ENCODE results near the gene CFAP47.
"Not testable (repeated sequence)": the region's sequence is repeated elsewhere in the genome, so short reads cannot be mapped to it uniquely, and the experiment has no call there.

CFAP47 gene

DNA sequence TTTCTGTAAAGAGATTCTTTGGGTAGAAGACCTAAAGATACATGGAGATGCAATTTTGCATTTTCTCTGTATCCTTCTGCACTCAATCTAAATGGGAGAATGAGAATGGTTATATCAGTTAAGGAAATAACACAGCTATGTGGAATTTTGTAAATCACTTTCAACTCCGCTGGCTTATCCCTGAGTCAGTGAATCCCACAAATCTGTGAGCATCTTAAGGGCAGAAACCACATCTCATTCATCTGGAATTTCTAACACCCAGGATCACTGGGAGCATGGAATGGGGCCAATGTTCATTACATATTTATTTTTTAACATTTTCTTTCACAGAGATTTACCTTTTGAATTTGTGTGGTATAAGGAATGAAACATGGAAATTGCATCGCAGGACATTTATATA is 167.8 kb downstream of the CFAP47 start:
- Histone ChIP-seq H3K4me1 (ENCODE audit: insufficient read depth, low read length) (no peaks in the 10 kb centered on the region), H3K4me3 (ENCODE audit: low read length) (no peak overlapping the region), H3K9me3 (ENCODE audit: low read length) (no peaks in the 10 kb centered on the region), H2AFZ (ENCODE audit: low read depth, low read length) (no peak overlapping the region), H3K27me3 (ENCODE audit: insufficient read depth, low read length) (no peaks in the 10 kb centered on the region), H3K36me3 (ENCODE audit: insufficient read depth, low read length) (no peaks in the 10 kb centered on the region)

DNA sequence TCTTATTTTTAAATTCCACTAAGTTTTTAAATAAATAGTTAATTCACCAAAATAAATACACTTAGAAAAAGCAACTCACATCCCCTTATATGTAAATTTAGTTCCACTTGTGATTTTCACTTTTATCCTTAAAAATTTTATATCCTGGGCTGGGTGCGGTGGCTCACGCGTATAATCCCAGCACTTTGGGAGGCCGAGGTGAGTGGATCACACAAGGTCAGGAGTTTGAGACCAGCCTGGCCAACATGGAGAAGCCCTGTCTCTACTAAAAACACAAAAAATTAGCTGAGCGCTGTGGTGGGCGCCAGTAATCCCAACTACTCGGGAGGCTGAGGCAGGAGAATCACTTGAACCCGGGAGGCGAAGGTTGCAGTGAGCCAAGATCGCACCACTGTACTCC is 169.4 kb downstream of the CFAP47 start:
- H3K9me3 ChIP-seq (ENCODE audit: low read length); H2AFZ ChIP-seq (ENCODE audit: low read depth, low read length); H3K27me3 ChIP-seq (ENCODE audit: insufficient read depth, low read length); H3K36me3 ChIP-seq (ENCODE audit: insufficient read depth, low read length); H3K4me3 ChIP-seq (ENCODE audit: low read length); H3K4me1 ChIP-seq (ENCODE audit: insufficient read depth, low read length): not testable (repeated sequence)

DNA sequence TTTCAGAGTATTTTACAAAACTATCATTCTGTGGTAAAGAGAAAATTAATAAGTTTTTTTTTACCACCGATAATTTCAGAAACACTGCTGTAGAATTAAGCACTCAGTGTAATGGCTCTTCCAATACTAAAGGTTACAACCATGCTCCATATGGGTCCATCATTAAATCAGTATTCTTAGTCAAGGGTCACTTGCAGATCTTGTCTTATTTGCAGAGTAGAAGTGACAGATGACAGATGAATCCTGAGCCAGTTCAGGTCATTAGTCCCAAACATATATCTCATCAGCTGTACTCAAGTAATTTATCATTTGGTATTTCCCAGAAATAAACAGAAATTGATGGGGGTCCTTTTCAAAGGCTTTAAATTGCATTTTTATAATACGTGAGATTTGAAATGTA is 182.9 kb downstream of the CFAP47 start:
- Histone ChIP-seq H3K4me3 (ENCODE audit: low read length) (no peak overlapping the region), H2AFZ (ENCODE audit: low read depth, low read length) (no peak overlapping the region), H3K4me1 (ENCODE audit: insufficient read depth, low read length) (no peaks in the 10 kb centered on the region), H3K27me3 (ENCODE audit: insufficient read depth, low read length) (no peaks in the 10 kb centered on the region), H3K9me3 (ENCODE audit: low read length) (no peaks in the 10 kb centered on the region), H3K36me3 (ENCODE audit: insufficient read depth, low read length) (no peaks in the 10 kb centered on the region)

DNA sequence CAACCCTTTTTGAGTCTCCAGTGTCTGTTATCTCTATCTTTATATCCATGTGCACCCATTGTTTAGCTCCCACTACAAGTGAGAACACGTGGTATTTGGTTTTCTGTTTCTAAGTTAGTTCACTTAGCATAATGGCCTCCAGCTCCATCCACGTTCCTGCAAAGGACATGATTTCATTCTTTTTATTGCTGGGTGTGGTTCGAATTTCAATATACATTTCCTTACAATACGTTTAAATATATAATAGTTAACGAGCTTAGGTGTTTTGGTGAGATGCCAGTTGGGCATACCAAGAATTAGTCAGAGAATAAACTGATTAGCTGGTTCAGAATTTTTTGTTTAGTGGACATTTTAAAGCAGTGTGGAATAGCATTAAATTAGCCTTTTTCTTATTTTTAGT is 196.7 kb downstream of the CFAP47 start:
- H2AFZ ChIP-seq (ENCODE audit: low read depth, low read length), result no peak overlapping the region
- H3K27me3 ChIP-seq (ENCODE audit: insufficient read depth, low read length), result no peaks in the 10 kb centered on the region
- H3K36me3 ChIP-seq (ENCODE audit: insufficient read depth, low read length), result no peaks in the 10 kb centered on the region
- H3K4me3 ChIP-seq (ENCODE audit: low read length), result no peak overlapping the region
- no peaks in the 10 kb centered on the region for H3K4me1 ChIP-seq (ENCODE audit: insufficient read depth, low read length)
- no peaks in the 10 kb centered on the region for H3K9me3 ChIP-seq (ENCODE audit: low read length)

DNA sequence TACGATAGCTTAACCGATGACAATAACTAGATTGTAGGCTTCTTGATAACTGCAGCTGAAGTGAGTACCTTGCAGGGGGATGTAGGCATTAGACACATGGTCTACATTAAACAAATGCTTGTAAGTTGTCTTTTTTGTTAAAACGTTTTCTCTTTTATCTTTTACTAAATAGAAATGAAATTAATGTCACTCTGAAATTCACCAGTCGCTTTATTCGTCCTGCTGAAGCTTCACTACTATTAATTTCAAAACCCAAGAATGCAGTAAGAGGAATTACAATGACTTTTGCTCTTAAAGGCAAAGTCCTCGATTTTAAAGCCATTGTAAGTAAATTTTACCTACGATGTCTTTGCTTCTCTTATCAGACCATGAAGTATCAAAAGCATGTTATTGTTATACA is 239.7 kb downstream of the CFAP47 start:
- no peaks in the 10 kb centered on the region for H3K9me3 ChIP-seq (ENCODE audit: low read length)
- H3K36me3 ChIP-seq (ENCODE audit: insufficient read depth, low read length), result no peaks in the 10 kb centered on the region
- H3K4me3 ChIP-seq (ENCODE audit: low read length), result no peak overlapping the region
- no peaks in the 10 kb centered on the region for H3K4me1 ChIP-seq (ENCODE audit: insufficient read depth, low read length)
- no peak overlapping the region for H2AFZ ChIP-seq (ENCODE audit: low read depth, low read length)
- no peaks in the 10 kb centered on the region for H3K27me3 ChIP-seq (ENCODE audit: insufficient read depth, low read length)

DNA sequence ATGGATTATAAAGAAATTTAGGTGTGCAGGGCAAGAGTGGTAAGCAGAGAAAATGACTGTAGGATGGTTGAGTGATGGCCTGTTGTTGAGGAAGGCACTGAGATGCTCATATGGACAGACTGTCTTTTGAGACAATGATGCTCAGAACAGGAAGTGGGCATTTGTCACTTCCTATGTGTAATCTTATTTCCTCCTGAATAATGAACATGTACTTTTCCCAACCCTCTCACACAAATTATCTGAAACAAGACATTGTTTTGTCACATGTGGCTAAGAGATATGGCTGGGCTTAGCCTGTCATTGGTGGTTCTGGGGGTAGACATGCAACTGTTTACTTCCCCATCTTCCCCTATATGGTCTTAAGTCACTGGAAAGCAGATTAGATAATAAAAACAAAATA is 240.5 kb downstream of the CFAP47 start:
- Histone ChIP-seq H3K9me3 (ENCODE audit: low read length) (no peaks in the 10 kb centered on the region), H2AFZ (ENCODE audit: low read depth, low read length) (no peak overlapping the region), H3K4me3 (ENCODE audit: low read length) (no peak overlapping the region), H3K27me3 (ENCODE audit: insufficient read depth, low read length) (no peaks in the 10 kb centered on the region), H3K4me1 (ENCODE audit: insufficient read depth, low read length) (no peaks in the 10 kb centered on the region), H3K36me3 (ENCODE audit: insufficient read depth, low read length) (no peaks in the 10 kb centered on the region)

DNA sequence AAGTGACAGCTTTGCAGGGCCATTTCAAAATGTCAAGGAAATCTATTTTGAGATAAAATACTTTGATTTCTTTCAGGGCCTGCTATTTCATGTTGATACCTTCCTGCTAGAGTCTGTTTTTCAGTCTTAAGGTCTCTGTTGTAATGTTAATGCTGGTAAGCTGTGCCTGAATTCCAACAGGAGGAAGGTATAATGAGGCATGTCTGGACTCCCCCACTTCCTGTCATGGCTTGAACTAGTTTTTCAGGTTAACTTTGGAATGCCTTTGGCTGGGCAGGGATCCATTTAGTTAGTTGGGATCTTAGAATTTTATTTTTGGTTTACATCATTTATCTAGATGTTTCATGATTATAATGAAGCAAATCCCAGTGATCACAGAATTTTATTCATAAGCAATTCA is 279.0 kb downstream of the CFAP47 start:
- Histone ChIP-seq H3K9me3 (ENCODE audit: low read length) (no peaks in the 10 kb centered on the region), H2AFZ (ENCODE audit: low read depth, low read length) (no peak overlapping the region), H3K4me1 (ENCODE audit: insufficient read depth, low read length) (no peaks in the 10 kb centered on the region), H3K4me3 (ENCODE audit: low read length) (no peak overlapping the region), H3K36me3 (ENCODE audit: insufficient read depth, low read length) (no peaks in the 10 kb centered on the region), H3K27me3 (ENCODE audit: insufficient read depth, low read length) (no peaks in the 10 kb centered on the region)

DNA sequence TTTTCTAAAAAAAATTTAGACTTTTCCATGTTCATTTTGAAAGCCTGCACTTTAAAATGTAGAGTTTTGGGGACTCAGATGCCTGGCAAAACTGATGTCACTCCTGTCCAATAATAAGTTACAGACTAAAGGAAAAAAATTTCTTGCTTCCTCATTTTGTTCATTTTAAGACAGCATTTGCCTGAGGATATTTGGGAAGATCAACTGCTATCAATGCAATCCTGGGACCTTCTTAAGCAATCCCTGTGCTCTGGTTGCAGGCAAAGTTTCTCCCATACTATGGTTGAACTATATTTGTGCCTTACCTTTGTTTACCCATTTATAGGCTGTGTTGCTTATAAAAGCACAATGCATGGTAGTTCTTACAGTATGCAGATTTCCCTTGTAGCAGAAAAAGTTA is 280.4 kb downstream of the CFAP47 start:
- Histone ChIP-seq H3K27me3 (ENCODE audit: insufficient read depth, low read length) (no peaks in the 10 kb centered on the region), H3K4me1 (ENCODE audit: insufficient read depth, low read length) (no peaks in the 10 kb centered on the region), H3K9me3 (ENCODE audit: low read length) (no peaks in the 10 kb centered on the region), H3K36me3 (ENCODE audit: insufficient read depth, low read length) (no peaks in the 10 kb centered on the region), H2AFZ (ENCODE audit: low read depth, low read length) (no peak overlapping the region), H3K4me3 (ENCODE audit: low read length) (no peak overlapping the region)

DNA sequence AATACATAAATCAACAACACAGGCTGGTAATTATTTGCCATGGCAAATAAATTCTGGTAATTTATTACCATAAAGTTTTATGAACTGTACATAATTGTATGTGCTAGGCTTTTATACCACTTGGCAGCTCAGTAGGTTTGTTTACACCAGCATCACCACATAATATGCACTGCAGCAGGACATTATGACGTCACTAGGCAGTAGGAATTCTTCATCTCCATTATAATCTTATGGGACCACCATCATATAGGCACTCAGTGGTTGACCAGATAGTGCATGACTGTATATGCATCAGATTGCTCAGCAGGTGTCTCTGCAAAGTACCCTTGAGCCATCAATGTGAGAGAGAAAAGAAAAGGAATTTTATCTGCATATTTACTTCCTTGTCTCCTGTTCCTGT is 295.4 kb downstream of the CFAP47 start:
- Histone ChIP-seq H2AFZ (ENCODE audit: low read depth, low read length) (no peak overlapping the region), H3K27me3 (ENCODE audit: insufficient read depth, low read length) (no peaks in the 10 kb centered on the region), H3K4me3 (ENCODE audit: low read length) (no peak overlapping the region), H3K4me1 (ENCODE audit: insufficient read depth, low read length) (no peaks in the 10 kb centered on the region), H3K36me3 (ENCODE audit: insufficient read depth, low read length) (no peaks in the 10 kb centered on the region), H3K9me3 (ENCODE audit: low read length) (no peaks in the 10 kb centered on the region)

DNA sequence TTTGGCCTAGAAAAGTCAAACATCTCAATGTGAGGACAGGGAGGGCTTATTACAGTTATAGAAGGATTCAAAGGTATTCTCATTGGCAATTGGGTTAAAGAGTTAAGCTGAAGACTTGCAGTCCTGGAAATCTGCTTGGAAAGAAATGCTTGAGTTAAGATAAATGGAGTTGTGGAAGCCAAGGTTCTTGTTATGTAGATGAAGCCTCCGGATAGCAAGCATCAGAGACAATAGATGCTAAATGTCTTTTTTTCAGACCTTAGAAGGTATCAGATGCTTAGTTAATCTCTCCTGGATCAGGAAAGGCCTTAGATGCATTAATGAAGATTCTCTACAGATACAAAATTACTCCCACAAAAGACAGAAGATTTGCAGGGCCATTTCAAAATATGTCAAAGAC is 299.3 kb downstream of the CFAP47 start:
- H3K36me3 ChIP-seq (ENCODE audit: insufficient read depth, low read length), result no peaks in the 10 kb centered on the region
- H3K9me3 ChIP-seq (ENCODE audit: low read length), result no peaks in the 10 kb centered on the region
- no peaks in the 10 kb centered on the region for H3K27me3 ChIP-seq (ENCODE audit: insufficient read depth, low read length)
- H2AFZ ChIP-seq (ENCODE audit: low read depth, low read length), result no peak overlapping the region
- H3K4me3 ChIP-seq (ENCODE audit: low read length), result no peak overlapping the region
- H3K4me1 ChIP-seq (ENCODE audit: insufficient read depth, low read length), result no peaks in the 10 kb centered on the region

DNA sequence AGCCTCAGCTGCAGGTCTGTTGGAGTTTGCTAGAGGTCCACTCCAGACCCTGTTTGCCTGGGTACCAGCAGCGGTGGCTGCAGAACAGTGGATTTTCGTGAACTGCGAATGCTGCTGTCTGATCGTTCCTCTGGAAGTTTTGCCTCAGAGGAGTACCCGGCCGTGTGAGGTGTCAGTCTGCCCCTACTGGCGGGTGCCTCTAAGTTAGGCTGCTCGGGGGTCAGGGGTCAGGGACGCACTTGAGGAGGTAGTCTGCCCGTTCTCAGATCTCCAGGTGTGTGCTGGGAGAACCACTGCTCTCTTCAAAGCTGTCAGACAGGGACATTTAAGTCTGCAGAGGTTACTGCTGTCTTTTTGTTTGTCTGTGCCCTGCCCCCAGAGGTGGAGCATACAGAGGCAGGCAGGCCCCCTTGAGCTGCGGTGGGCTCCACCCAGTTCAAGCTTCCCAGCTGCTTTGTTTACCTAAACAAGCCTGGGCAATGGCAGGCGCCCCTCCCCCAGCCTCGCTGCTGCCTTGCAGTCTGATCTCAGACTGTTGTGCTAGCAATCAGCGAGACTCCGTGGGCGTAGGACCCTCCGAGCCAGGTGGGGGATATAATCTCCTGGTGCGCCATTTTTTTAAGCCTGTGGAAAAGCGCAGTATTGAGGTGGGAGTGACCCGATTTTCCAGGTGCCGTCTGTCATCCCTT is 315.4 kb downstream of the CFAP47 start:
- H3K4me3 ChIP-seq (ENCODE audit: low read length); H2AFZ ChIP-seq (ENCODE audit: low read depth, low read length); H3K36me3 ChIP-seq (ENCODE audit: insufficient read depth, low read length); H3K27me3 ChIP-seq (ENCODE audit: insufficient read depth, low read length); H3K4me1 ChIP-seq (ENCODE audit: insufficient read depth, low read length); H3K9me3 ChIP-seq (ENCODE audit: low read length): not testable (repeated sequence)

DNA sequence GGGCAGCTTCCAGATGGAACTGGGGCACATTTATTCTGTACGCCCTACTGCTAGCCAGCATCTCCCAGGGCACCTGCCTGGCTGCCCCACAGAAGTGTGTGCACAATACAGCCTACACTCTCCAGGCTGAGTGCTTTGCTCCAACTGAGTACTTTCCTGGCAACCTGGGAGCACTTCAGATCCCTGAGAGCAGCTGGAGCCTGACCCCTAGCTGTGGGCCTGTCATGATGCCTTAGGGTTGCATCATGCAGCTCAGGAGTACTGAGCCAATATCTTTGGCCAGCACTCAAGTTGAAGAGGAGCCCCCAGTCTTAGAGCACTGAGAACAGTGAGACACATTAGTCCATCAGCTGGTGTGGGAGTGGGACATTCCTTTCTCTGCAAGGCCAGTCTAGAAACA is 321.9 kb downstream of the CFAP47 start:
- H2AFZ ChIP-seq (ENCODE audit: low read depth, low read length), result no peak overlapping the region
- H3K4me1 ChIP-seq (ENCODE audit: insufficient read depth, low read length), result no peaks in the 10 kb centered on the region
- no peak overlapping the region for H3K4me3 ChIP-seq (ENCODE audit: low read length)
- no peaks in the 10 kb centered on the region for H3K27me3 ChIP-seq (ENCODE audit: insufficient read depth, low read length)
- H3K9me3 ChIP-seq (ENCODE audit: low read length), result no peaks in the 10 kb centered on the region
- no peaks in the 10 kb centered on the region for H3K36me3 ChIP-seq (ENCODE audit: insufficient read depth, low read length)

DNA sequence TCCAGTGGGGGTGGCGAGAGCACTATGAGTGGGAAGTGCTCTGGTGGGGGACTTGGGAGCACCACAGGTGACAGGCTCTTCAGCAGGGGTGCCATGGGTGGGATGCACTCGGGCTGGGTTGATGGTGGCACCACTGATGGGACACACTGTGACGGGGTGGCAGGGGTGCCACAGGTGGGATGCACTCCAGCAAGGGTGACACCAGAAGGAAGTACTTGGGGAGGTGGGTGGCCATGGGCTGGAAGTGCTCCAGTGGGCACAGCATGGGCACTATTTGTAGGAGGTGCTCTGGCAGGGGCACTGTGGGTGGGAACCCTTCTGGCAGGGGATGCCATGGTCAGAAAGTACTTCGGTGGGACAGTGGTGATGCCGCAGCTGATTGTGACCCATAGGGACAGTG is 346.6 kb downstream of the CFAP47 start:
- no peak overlapping the region for H3K4me3 ChIP-seq (ENCODE audit: low read length)
- no peaks in the 10 kb centered on the region for H3K27me3 ChIP-seq (ENCODE audit: insufficient read depth, low read length)
- H2AFZ ChIP-seq (ENCODE audit: low read depth, low read length), result no peak overlapping the region
- no peaks in the 10 kb centered on the region for H3K9me3 ChIP-seq (ENCODE audit: low read length)
- no peaks in the 10 kb centered on the region for H3K4me1 ChIP-seq (ENCODE audit: insufficient read depth, low read length)
- H3K36me3 ChIP-seq (ENCODE audit: insufficient read depth, low read length), result no peaks in the 10 kb centered on the region

DNA sequence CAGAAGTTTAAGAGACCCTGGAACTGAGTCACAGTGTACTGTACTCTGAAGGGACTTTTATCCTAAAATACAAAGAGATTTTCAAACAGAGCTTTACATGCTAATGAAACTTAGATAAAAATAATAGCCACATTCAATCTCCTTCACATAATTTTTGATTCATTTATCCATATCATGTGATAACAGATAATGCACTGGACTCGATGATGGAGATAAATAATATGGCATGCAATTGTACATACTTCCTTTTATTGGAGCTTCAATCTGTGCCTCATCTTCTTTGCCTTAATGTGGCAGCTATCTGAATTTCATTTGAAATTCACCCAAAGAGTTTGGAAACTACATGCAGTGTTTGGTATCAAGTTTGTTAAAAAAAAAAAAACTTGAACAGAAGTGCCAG is 390.6 kb downstream of the CFAP47 start:
- Histone ChIP-seq H3K4me3 (ENCODE audit: low read length) (no peak overlapping the region), H3K36me3 (ENCODE audit: insufficient read depth, low read length) (no peaks in the 10 kb centered on the region), H3K27me3 (ENCODE audit: insufficient read depth, low read length) (no peaks in the 10 kb centered on the region), H3K9me3 (ENCODE audit: low read length) (no peaks in the 10 kb centered on the region), H2AFZ (ENCODE audit: low read depth, low read length) (no peak overlapping the region), H3K4me1 (ENCODE audit: insufficient read depth, low read length) (no peaks in the 10 kb centered on the region)
